Measurements from ENCODE around the gene PPP4R4.

PPP4R4 gene

DNA sequence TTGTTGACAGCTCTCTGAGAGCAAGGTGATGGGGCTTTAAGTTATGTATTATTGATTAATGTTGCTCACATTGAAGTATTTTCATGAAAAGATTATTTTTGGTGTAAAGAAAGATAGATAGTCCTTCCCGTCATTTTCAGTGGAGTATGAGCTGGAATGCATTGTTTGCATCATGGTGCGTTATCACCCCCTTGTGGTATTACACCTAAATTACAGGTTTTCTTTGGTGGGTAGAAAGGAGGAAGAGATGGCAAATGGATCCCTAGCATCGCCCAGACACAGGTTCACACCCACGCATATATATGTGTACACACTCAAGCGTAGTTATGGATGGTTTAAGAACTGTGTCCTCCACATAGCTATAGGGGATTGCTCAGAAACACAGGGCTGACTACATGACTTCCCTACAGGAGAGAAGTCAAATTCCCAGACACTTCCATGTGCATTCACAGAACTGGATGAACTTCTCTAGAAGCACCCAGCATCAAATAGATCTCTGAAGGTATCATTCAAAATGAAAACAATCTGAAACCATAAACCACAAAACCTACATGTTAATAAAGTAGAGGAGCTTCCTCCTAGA is 133.4 kb downstream of the PPP4R4 start:
- no peak for DNase-seq (ENCODE audit: low read depth in 3 of 3)

DNA sequence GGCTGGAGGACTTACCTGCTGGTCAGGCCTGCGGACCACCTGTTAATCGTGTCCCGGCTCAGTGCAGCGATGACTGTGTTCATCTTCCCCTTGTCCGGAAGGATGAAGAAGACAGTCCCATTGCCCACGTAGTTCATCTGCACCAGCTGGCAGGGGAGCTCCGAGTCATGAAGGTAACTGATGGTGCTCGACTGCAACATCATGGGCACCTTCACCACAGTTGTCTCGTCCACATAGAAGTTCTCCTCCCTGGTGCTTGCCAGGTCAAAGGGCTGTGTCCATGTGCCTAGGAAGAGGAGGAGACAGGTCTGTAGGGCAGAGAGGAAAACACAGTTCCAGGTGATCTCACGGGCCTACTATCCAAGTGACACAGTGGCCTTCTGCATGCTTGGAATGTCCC is 135.6 kb downstream of the PPP4R4 start:
- DNase-seq (ENCODE audit: low read depth in 3 of 3), result no peak

DNA sequence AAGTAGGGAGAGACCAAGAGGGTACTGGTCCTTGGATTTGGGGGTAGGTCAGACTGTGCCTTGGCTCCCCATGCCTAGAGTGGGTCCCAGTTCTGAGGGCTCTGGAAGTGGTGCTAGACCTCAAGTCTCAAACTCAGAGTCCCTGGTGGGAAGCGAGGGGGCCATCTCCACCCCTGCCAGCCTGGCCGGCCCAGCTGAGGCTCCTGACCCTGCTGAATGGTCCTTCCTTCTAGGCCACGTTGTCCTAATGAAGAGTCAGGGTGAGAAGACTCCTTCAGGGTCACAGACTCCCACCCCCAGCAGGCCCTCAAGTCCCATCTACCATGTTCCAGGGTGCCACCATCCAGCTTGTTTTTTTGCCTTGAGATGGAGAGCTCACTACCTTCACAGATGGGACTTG is 136.1 kb downstream of the PPP4R4 start:
- DNase-seq (ENCODE audit: low read depth in 3 of 3), result no peak

DNA sequence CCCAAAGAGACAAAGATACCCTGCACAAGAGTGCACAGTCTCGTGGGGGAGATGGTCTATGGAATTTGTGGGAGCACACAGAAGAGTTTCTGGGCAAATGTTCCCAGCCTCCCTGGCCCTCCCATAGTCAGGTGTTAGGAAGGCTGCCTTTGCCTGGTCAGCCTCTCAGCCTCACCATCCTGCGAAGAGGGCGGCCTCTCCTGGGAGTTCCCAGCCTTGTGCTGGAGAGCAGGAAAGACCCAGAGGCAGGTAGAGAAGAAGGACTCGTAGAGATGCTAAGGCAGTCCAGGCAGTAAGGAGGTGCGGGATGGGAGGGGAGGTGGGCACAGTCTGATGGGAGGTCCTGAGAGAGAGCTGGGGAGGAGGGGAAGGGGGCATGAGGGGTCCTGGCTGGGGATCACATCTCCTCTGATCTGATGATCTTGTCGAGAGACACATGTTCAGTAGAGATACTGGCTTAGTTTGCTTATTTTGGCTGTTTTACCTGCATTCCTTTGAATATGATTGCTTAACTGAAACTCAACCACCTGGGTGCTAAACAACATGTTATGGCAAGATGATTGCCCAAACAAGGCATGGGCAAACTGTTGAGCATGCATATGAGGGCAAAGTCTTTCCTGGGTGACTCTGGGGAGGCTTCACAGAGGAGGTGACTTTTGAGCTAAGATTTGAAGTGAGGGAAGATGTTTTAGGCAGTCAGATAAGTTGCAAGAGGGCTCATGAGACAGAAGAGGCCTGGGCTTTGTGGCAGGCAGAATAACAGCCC is 138.5 kb downstream of the PPP4R4 start:
- DNase-seq (ENCODE audit: low read depth in 3 of 3), result no peak

DNA sequence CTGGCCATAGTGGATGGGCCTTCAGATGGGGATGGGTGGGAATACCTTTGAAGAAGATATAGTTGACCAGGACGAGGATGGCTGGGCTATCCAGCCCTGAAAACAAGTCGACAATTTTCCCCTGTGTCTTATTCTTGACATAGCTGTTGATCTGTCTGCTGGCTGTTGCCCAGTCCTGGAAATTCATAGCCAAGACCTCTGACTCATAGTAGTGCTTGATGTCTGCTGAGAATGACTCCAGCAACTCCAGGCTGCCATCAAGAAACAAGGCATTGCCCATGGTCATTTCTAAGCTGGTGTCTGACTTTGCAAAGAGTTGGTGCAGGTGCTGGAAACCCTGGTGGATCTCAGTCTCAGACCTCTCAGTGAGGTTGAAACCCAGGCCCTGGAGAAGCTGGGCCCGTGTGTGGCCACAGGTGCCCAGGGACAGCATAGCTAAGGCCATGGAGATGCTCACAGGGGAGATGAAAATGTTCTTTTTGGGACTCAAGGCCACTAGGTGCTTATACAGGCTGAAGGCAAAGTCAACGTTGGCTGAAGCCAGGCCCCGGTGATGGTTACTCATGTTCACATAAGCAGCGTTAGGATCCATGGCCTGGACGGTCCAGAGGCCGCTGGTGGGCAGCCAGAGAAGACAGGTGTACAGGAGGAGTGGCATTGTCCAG is 140.0 kb downstream of the PPP4R4 start:
- no peak for DNase-seq (ENCODE audit: low read depth in 3 of 3)

DNA sequence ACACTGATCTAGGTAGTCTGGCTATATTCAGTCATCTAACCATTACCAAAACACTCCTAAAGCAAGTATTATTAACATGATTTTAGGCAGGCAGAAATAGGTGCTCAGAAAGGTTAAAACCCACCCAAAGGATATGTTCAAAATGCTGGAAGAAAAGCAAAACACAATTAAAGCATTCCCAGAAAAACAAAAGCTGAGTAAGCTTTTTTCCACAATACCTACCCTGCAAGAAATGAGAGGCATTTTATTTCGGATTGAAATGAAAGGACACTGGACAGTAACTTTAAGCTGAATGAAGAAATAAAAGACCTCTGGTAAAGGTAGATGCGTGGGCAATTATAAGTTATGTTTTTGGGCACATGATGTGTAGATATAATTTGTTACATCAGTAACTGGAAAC is 140.8 kb downstream of the PPP4R4 start:
- DNase-seq (ENCODE audit: low read depth in 3 of 3), result no peak

DNA sequence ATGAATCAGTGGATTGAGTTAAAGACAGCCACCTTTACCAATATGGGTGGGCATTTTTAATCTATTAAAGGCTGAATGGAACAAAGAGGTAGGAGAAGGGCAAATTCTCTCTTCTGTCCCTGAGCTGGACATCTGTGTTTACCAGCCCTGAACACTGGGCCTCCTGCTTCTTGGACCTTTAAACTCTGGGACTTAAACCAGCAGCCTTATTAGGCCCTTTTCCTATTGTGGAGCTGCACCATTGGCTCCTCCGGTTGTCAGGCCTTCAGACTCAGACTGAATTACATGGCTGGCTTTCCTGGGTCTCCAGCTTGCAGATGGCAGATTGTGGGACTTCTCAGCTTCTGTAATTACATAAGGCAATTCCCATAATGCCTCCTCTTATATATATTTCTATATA is 142.6 kb downstream of the PPP4R4 start:
- no peak for DNase-seq (ENCODE audit: low read depth in 3 of 3)

DNA sequence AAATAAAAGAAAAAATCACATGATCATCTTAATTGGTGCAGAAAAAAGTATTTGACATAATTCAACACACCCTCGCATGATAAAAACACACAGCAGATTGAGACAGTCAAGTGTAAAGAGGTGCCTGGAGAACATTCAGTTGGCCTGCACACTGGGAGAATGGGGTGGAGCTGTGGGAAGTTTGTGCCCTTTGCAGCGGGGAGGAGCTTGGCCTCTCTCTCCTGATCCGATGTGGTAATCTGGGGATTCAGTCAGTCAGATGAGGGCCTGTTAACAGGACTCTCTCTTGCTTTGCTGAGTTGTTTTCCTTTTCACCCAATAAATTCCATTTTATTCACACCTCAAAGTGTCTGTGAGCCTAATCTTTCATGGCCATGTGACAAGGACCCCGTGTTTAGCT is 143.1 kb downstream of the PPP4R4 start:
- no peak for DNase-seq (ENCODE audit: low read depth in 3 of 3)

DNA sequence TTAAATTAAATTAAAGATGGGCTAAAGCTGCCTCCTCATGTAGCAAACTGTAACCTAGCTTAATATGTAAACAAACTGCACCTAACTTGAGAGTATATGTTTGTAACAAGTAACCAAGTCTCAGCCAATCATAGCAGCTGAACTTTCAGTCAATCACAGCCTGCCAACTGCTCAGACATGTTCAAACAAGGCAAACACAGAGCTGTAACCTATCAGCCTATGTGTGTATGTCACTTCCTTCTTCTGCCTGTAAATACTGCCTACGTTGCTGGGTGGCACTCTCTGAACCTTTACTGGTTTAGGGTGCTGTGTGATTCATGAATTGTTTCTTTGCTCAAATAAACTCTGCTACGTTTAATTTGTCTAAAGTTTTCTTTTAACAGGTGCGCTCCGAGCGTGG is 146.1 kb downstream of the PPP4R4 start:
- no peak for DNase-seq (ENCODE audit: low read depth in 3 of 3)

DNA sequence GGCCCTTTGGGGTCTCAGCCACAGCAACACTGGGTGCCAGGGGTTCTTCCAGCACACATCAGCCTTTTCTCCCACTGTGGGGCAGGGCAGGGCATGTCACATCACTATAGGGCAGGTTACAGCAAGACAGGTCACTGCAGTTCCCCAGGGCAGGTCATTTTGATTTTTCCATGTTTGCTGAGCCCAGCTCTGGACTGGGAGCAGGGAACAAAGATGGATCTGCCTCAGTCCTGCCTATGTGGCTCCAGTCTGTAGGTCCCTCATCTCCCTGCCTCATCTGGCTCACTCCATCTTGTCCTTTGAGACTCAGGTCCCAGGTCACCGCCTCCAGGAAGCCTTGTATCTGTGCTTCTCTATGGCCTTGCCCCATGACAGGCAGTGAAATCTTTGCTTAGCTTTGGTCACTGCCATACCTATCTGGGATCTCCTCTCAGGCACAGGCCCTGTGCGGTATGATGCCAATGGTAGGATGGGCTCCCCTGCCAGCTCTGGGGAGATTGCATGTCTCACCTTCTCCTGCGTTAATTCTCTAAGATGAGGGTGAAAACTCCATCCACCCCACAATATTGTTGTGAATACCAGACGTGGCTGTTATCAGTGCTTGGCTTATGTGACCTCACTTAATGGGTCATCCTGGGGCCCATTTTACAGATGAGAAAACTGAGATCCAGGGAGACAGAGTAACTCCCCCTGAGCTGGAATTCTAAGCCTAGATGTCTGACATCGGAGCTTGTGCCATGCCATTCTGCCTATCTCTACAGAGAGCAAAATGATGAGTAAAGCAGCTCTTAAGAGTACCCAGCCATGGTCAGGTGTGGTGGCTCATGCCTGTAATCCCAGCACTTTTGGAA is 147.5 kb downstream of the PPP4R4 start:
- no peak for DNase-seq (ENCODE audit: low read depth in 3 of 3)

DNA sequence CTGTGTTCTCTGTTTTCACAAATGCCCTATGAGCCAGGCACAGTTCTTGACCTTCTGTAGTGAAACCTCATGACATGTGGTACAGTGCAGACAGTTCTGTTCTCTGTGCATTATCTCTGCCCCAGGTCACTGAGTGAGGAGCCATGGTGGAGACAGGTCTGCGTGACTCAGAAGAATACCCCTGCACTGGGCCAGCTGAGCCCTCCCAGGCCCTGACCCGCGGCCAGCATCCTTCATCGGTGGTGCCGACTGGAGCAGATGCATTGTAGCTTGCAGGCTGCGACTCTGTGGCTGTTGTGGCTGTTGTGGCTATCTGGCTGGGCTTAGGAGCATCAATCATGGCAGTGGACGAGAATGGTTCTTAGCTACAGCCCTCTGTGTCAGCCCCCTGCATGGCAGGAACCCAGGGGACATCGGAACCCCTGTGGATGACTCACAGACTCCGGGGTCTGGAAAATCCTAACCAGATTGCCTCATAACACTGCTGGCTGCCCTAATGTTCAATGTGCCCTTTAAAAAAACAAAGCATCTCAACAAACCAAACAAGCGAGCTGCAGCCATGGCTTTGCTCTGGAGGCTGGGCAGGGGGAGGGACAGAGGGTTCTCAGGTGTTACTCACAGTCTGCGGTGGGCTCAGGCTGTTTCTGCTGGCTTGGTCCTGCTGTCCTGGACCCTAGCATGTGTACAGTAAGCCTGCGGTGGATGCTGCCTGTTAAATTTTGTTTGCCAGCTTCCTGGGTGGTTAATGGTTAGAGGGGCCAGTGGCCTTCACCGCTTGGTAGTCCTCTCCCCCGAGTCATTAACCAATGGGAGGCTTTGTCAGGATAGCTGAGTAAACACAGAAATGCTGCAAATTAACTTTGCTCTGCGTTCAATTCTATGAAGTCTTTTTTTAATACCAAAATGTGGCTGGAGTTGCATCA is 148.8 kb downstream of the PPP4R4 start, which contains the start of gene SERPINA6:
Gene SERPINA6, minus strand, starts transcription at position 689 of the 923 bp plus-strand sequence. CDS start 8,688 bp downstream, outside the sequence.
- no peak for DNase-seq (ENCODE audit: low read depth in 3 of 3)

DNA sequence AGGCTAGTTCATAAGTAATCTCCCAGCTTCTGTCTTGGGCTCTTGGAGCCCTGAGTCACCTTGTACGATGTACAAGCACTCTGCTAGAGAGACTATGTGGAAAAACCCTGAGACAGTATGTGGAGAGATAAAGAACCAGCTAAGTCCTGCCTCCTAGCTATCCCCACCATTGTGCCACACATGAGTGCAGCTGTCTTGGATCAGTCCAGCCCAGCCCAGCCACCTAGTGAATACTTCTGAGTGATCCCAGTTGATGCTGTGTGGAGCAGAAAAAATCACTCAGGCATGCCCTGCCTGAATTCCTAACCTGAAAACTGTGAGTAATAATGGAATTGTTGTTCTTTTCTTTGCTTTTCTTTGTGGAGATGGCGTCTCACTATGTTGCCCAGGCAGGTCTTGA is 154.1 kb downstream of the PPP4R4 start:
- DNase-seq (ENCODE audit: low read depth in 3 of 3), result no peak
